Nephron progenitor cell (in vitro differentiated cells): ENCODE data around the gene DNAJC11.
A peak's percentile ranks its signal among the peaks of the same experiment; 100 is the strongest.

Experiments
- DNase-seq: peaks from one replicate; pipeline ENCODE4 v3.0.0; 2021
- H3K27ac Mint-ChIP-seq: 2 replicates; pipeline ENCODE4 v1.8.0; 2021; ENCODE audit warnings: mild to moderate bottlenecking, moderate library complexity, mixed read lengths
- H3K27me3 Mint-ChIP-seq: 2 replicates; pipeline ENCODE4 v1.8.0; 2021; ENCODE audit warnings: mild to moderate bottlenecking, low read depth, mixed read lengths; ENCODE audit not compliant: poor library complexity
- H3K36me3 Mint-ChIP-seq: 2 replicates; pipeline ENCODE4 v1.8.0; 2021; ENCODE audit warnings: low read depth, mixed read lengths
- H3K4me1 Mint-ChIP-seq: 2 replicates; pipeline ENCODE4 v1.8.0; 2021; ENCODE audit warnings: mixed read lengths
- H3K4me3 Mint-ChIP-seq: 2 replicates; pipeline ENCODE4 v1.8.0; 2021; ENCODE audit warnings: mild to moderate bottlenecking, moderate library complexity, mixed read lengths
- H3K9me3 Mint-ChIP-seq: 2 replicates; pipeline ENCODE4 v1.8.0; 2021; ENCODE audit warnings: mild to moderate bottlenecking, moderate library complexity, mixed read lengths
- TF ChIP-seq, protein P1 (sequence below): fragments of 200-600 bp; sonication (generic); IDR thresholded peaks from 2 replicates; pipeline ENCODE4 v1.5.0; 2021; ENCODE audit warnings: antibody characterized with exemption

Gene DNAJC11

DNA sequence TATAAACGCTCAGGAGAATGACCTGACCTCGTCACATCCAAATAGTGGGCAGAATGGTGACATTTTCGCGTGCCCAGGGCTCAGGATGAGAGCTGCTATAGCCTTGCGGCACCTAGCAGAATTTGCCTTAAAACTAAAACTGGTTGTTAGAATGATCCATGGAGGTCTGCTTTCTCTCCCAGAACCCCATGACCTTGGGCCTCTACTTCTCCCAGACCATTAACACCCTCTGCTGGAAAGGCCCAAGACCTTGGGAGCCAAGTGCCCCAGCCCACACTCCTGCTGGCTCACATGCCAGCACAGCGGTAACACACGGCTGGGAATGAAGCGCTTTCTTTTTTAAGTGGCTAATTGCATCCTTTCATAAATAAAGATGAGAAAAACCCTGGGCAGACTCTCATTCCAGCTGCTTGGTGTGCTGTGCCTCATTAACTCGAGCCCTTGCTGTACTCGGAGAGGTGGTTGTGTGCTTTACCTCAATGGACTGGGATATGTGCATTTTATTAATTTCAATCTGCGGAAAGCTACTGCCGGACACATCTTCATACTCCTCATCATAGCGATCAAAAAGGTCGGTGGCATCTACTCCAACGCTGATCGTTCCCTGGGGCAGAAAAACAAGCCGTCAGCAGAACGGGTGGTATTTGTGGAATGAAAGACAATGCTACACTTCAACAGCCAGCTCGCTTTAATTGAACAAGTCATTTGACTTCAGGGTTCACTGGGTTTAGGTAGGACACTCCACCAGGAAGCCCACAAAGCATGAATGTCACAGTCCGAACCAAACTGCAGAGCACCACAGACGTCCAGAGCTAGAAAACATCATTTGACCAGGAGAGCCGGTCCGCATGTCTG, 48.0 kb downstream of the DNAJC11 start:
- Mint-ChIP-seq H3K4me3 (no peak overlapping the region), H3K27ac (peak overlapping the region; percentile 79)
- TF ChIP-seq, protein P1, sequence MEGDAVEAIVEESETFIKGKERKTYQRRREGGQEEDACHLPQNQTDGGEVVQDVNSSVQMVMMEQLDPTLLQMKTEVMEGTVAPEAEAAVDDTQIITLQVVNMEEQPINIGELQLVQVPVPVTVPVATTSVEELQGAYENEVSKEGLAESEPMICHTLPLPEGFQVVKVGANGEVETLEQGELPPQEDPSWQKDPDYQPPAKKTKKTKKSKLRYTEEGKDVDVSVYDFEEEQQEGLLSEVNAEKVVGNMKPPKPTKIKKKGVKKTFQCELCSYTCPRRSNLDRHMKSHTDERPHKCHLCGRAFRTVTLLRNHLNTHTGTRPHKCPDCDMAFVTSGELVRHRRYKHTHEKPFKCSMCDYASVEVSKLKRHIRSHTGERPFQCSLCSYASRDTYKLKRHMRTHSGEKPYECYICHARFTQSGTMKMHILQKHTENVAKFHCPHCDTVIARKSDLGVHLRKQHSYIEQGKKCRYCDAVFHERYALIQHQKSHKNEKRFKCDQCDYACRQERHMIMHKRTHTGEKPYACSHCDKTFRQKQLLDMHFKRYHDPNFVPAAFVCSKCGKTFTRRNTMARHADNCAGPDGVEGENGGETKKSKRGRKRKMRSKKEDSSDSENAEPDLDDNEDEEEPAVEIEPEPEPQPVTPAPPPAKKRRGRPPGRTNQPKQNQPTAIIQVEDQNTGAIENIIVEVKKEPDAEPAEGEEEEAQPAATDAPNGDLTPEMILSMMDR: no peak

DNA sequence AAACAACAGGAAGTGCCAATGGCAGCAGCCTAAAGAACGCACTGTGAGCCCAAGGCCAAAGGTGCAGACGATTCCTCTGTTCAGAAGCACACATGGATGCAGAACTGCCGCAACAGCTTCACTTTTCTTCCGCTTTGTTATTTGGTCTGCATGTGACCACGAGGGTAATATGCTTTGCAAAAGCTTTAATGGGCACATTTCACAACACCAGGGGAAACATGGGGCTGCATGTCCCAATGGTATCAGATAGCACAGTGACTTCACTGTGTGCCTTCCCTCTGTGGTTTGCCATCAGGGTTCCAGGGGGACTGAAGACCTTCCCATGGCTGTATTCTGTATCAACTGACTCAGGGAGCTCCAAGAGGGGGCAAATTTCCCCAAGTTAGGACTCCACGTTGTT, 48.6 kb downstream of the DNAJC11 start:
- peak overlapping the region; percentile 57 for H3K27ac Mint-ChIP-seq

More for the DNA sequence above, 48.0 kb downstream of the DNAJC11 start:
- H3K36me3 Mint-ChIP-seq: peaks cover 44% of the 10 kb centered on the region
- peaks cover 30% of the 10 kb centered on the region for H3K4me1 Mint-ChIP-seq
- H3K9me3 Mint-ChIP-seq: no peaks in the 10 kb centered on the region
- H3K27me3 Mint-ChIP-seq: no peaks in the 10 kb centered on the region
- no peak for DNase-seq

GRCh38 chr1:6651909-6652308, 49.7 kb downstream of the DNAJC11 start:
- Mint-ChIP-seq H3K4me3 (peak overlapping the region; percentile 18), H3K4me1 (peaks cover 27% of the 10 kb centered on the region), H3K36me3 (peaks cover 36% of the 10 kb centered on the region), H3K27ac (peak overlapping the region; percentile 91), H3K27me3 (no peaks in the 10 kb centered on the region), H3K9me3 (no peaks in the 10 kb centered on the region)
- DNase-seq: no peak
- TF ChIP-seq, protein P1: no peak

More for the DNA sequence above, 48.6 kb downstream of the DNAJC11 start:
- H3K4me1 Mint-ChIP-seq: peaks cover 30% of the 10 kb centered on the region
- H3K27me3 Mint-ChIP-seq: no peaks in the 10 kb centered on the region
- no peak overlapping the region for H3K4me3 Mint-ChIP-seq
- no peak for DNase-seq
- TF ChIP-seq, protein P1: no peak
- H3K9me3 Mint-ChIP-seq: no peaks in the 10 kb centered on the region
- peaks cover 39% of the 10 kb centered on the region for H3K36me3 Mint-ChIP-seq

GRCh38 chr1:6648556-6648955, 53.1 kb downstream of the DNAJC11 start:
- H3K9me3 Mint-ChIP-seq: no peaks in the 10 kb centered on the region
- H3K27ac Mint-ChIP-seq: no peak overlapping the region
- no peak for DNase-seq
- TF ChIP-seq, protein P1: no peak
- H3K4me1 Mint-ChIP-seq: peaks cover 43% of the 10 kb centered on the region
- H3K36me3 Mint-ChIP-seq: peaks cover 38% of the 10 kb centered on the region
- H3K27me3 Mint-ChIP-seq: no peaks in the 10 kb centered on the region
- H3K4me3 Mint-ChIP-seq: no peak overlapping the region

GRCh38 chr1:6646499-6647148, 55.0 kb downstream of the DNAJC11 start:
- no peak for DNase-seq
- TF ChIP-seq, protein P1: peak; percentile 68
- no peak overlapping the region for H3K27ac Mint-ChIP-seq
- no peaks in the 10 kb centered on the region for H3K27me3 Mint-ChIP-seq
- H3K4me3 Mint-ChIP-seq: no peak overlapping the region
- H3K36me3 Mint-ChIP-seq: peaks cover 37% of the 10 kb centered on the region
- peaks cover 39% of the 10 kb centered on the region for H3K4me1 Mint-ChIP-seq
- no peaks in the 10 kb centered on the region for H3K9me3 Mint-ChIP-seq
